ENCODE data around the gene CUL5.

GRCh38 chr11:108135845-108136544 is 127.3 kb downstream of the CUL5 start:
- TF ChIP-seq ZFP41 (tag by site-specific recombination; IDR thresholded peaks at IDR 0.05; ENCODE audit: borderline replicate concordance): no peak
- no peak for TF ChIP-seq CTCF (tag by site-specific recombination; IDR thresholded peaks at IDR 0.05)
- TF ChIP-seq ZBTB26 (tag by site-specific recombination; optimal IDR thresholded peaks at IDR 0.05): no peak
- no peak for TF ChIP-seq ZNF639 (tag by site-specific recombination; IDR thresholded peaks at IDR 0.05)
- TF ChIP-seq HOXA7 (CRISPR knock-in tag; IDR thresholded peaks at IDR 0.05; ENCODE audit: borderline replicate concordance): no peak
- TF ChIP-seq ZNF121 (tag by site-specific recombination; IDR thresholded peaks at IDR 0.05): no peak
- no peak for TF ChIP-seq KLF7 (tag by site-specific recombination; IDR thresholded peaks at IDR 0.05; ENCODE audit: borderline replicate concordance)
- no peak for TF ChIP-seq ZNF174 (tag by site-specific recombination; IDR thresholded peaks at IDR 0.05)
- no peak for TF ChIP-seq REST (tag by site-specific recombination; IDR thresholded peaks at IDR 0.05)
- no peak for TF ChIP-seq ZNF350 (tag by site-specific recombination; IDR thresholded peaks at IDR 0.05)

Data from HEK293 (cell line).